ENCODE results near the gene RNF152. TPM values are rescaled to one million over a fixed set of nuclear protein-coding genes. Genes with fewer than 3 reads are reported as not detected.

The RNF152 gene
- total and polyA plus RNA-seq, 2 donors (not counting 3 experiments of a cell fraction or from before 2014, with no cell fraction given), result 20.8 to 27.5 TPM

GRCh38 chr18:61924550-61924949 is 31.7 kb upstream of the RNF152 start:
- DNase-seq (ENCODE audit: low read depth, low spot score) (no peak), FAIRE-seq (no peak)
- Histone ChIP-seq H3K79me2 (ENCODE audit: control insufficient read depth, insufficient read depth, low read length) (no peaks in the 10 kb centered on the region), H3K4me2 (ENCODE audit: insufficient read depth, low read length) (no peak overlapping the region), H3K27ac (ENCODE audit: insufficient read depth, low read depth, low read length) (no peak overlapping the region), H3K9me1 (replicated peaks; ENCODE audit: control insufficient read depth, extremely low read depth, insufficient read depth, low read length) (no peaks in the 10 kb centered on the region), H4K20me1 (replicated peaks; ENCODE audit: control insufficient read depth, extremely low read depth, insufficient read depth, low read length) (no peaks in the 10 kb centered on the region), H2AFZ (ENCODE audit: low read depth, low read length) (no peak overlapping the region), H3K4me1 (ENCODE audit: control insufficient read depth, extremely low read depth, insufficient read depth, low read length) (no peaks in the 10 kb centered on the region), H3K9me3 (replicated peaks; ENCODE audit: control insufficient read depth, insufficient read depth, low read length) (no peaks in the 10 kb centered on the region), H3K4me3 (replicated peaks in 1 of 3; ENCODE audit: insufficient read depth in 1 of 3, low read depth in 1 of 3, low read length in 3 of 3) (no peak overlapping the region), H3K36me3 (ENCODE audit: control insufficient read depth in 2 of 2, extremely low read depth in 1 of 2, insufficient read depth in 2 of 2, low read length in 2 of 2) (no peaks in the 10 kb centered on the region), H3K27me3 (ENCODE audit: control insufficient read depth in 2 of 2, insufficient read depth in 2 of 2, low read length in 2 of 2) (no peaks in the 10 kb centered on the region), H3K9ac (replicated peaks; ENCODE audit: extremely low read depth, insufficient read depth, low read length) (no peak overlapping the region)
- TF ChIP-seq POLR2AphosphoS5 (IDR thresholded peaks at IDR 0.05; ENCODE audit: insufficient read depth, low read depth, low read length), result no peak
- TF ChIP-seq GATA2 (IDR thresholded peaks at IDR 0.05; ENCODE audit: insufficient read depth, insufficient read length, low read depth, low read length), result no peak
- TF ChIP-seq FOS (IDR thresholded peaks at IDR 0.05; ENCODE audit: borderline replicate concordance, insufficient read depth, low read length), result no peak
- no peak for TF ChIP-seq MAX (IDR thresholded peaks at IDR 0.05; ENCODE audit: insufficient read depth, insufficient read length)
- no peak for TF ChIP-seq JUN (IDR thresholded peaks at IDR 0.05; ENCODE audit: borderline replicate concordance, insufficient read depth, insufficient read length, low read depth)
- TF ChIP-seq MYC (IDR thresholded peaks at IDR 0.05; ENCODE audit: low read depth, low read length), result no peak
- no peak for TF ChIP-seq POLR2A (IDR thresholded peaks at IDR 0.05; ENCODE audit: low read depth, low read length)
- intact Hi-C loops (cut with micrococcal nuclease) (no loop called here), dilution Hi-C loops (cut with MboI; ENCODE audit: extremely low pct_ligation_motif_present, low sequenced_read_pairs) (no loop called here)
- CTCF ChIA-PET, result interaction anchor here (1.3 kb wide), 1 partner anchor 18 kb away, joined by 5 read pairs; no protein-coding TSS in a partner anchor
- no TSS peak for BruUV-seq (replicated peaks)
- POLR2A ChIA-PET, result no interaction called here

GRCh38 chr18:61922435-61922834 is 29.6 kb upstream of the RNF152 start:
- Histone ChIP-seq H3K27ac (ENCODE audit: insufficient read depth, low read depth, low read length) (no peak overlapping the region), H3K9ac (replicated peaks; ENCODE audit: extremely low read depth, insufficient read depth, low read length) (no peak overlapping the region), H3K79me2 (ENCODE audit: control insufficient read depth, insufficient read depth, low read length) (no peaks in the 10 kb centered on the region), H3K4me3 (replicated peaks in 1 of 3; ENCODE audit: insufficient read depth in 1 of 3, low read depth in 1 of 3, low read length in 3 of 3) (no peak overlapping the region), H3K9me3 (replicated peaks; ENCODE audit: control insufficient read depth, insufficient read depth, low read length) (no peaks in the 10 kb centered on the region), H3K4me1 (ENCODE audit: control insufficient read depth, extremely low read depth, insufficient read depth, low read length) (no peaks in the 10 kb centered on the region), H2AFZ (ENCODE audit: low read depth, low read length) (no peak overlapping the region), H4K20me1 (replicated peaks; ENCODE audit: control insufficient read depth, extremely low read depth, insufficient read depth, low read length) (no peaks in the 10 kb centered on the region), H3K36me3 (ENCODE audit: control insufficient read depth in 2 of 2, extremely low read depth in 1 of 2, insufficient read depth in 2 of 2, low read length in 2 of 2) (no peaks in the 10 kb centered on the region), H3K4me2 (ENCODE audit: insufficient read depth, low read length) (no peak overlapping the region), H3K9me1 (replicated peaks; ENCODE audit: control insufficient read depth, extremely low read depth, insufficient read depth, low read length) (no peaks in the 10 kb centered on the region), H3K27me3 (ENCODE audit: control insufficient read depth in 2 of 2, insufficient read depth in 2 of 2, low read length in 2 of 2) (no peaks in the 10 kb centered on the region)
- FAIRE-seq (no peak), DNase-seq (ENCODE audit: low read depth, low spot score) (no peak)
- TF ChIP-seq MAX (IDR thresholded peaks at IDR 0.05; ENCODE audit: insufficient read depth, insufficient read length), result no peak
- TF ChIP-seq CTCF (IDR thresholded peaks at IDR 0.05; ENCODE audit: extremely low read depth in 1 of 2, insufficient read depth in 1 of 2, low read depth in 1 of 2, low read length in 2 of 2), result no peak
- TF ChIP-seq POLR2AphosphoS5 (IDR thresholded peaks at IDR 0.05; ENCODE audit: insufficient read depth, low read depth, low read length), result no peak
- TF ChIP-seq GATA2 (IDR thresholded peaks at IDR 0.05; ENCODE audit: insufficient read depth, insufficient read length, low read depth, low read length), result no peak
- TF ChIP-seq EZH2 (IDR thresholded peaks at IDR 0.05; ENCODE audit: borderline replicate concordance, low read depth, low read length, severe bottlenecking), result no peak
- no peak for TF ChIP-seq JUN (IDR thresholded peaks at IDR 0.05; ENCODE audit: borderline replicate concordance, insufficient read depth, insufficient read length, low read depth)
- no peak for TF ChIP-seq MYC (IDR thresholded peaks at IDR 0.05; ENCODE audit: low read depth, low read length)
- TF ChIP-seq POLR2A (IDR thresholded peaks at IDR 0.05; ENCODE audit: low read depth, low read length), result no peak
- TF ChIP-seq FOS (IDR thresholded peaks at IDR 0.05; ENCODE audit: borderline replicate concordance, insufficient read depth, low read length), result no peak
- intact Hi-C loops (cut with micrococcal nuclease), result no loop called here
- no TSS peak for BruUV-seq (replicated peaks)
- ChIA-PET CTCF (interaction anchor here (0.8 to 1.4 kb wide), 3 partner anchors 10 to 29 kb away, joined by 3 read pairs; no protein-coding TSS in a partner anchor), POLR2A (no interaction called here)
- dilution Hi-C loops (cut with MboI; ENCODE audit: extremely low pct_ligation_motif_present, low sequenced_read_pairs), result no loop called here
